Ishikawa (cell line): ENCODE data around the gene HOXA10.

Experiments used
- CEBPB ChIP-seq: IDR thresholded peaks from 2 replicates; pipeline ENCODE4 v1.6.1; 2012
- CREB1 ChIP-seq: IDR thresholded peaks from 2 replicates; pipeline ENCODE4 v1.6.1; 2012; ENCODE audit warnings: low read depth
- EGR1 ChIP-seq: IDR thresholded peaks from 2 replicates; pipeline ENCODE4 v1.6.1; 2012
- EP300 ChIP-seq: IDR thresholded peaks from 2 replicates; pipeline ENCODE4 v1.6.1; 2012; ENCODE audit warnings: borderline replicate concordance
- FOXM1 ChIP-seq: IDR thresholded peaks from 2 replicates; pipeline ENCODE4 v1.6.1; 2012; ENCODE audit warnings: low read depth, borderline replicate concordance
- NFIC ChIP-seq: IDR thresholded peaks from 2 replicates; pipeline ENCODE4 v1.6.1; 2012
- RAD21 ChIP-seq: IDR thresholded peaks from 2 replicates; pipeline ENCODE4 v1.6.1; 2012; ENCODE audit warnings: low read depth
- TAF1 ChIP-seq: IDR thresholded peaks from 2 replicates; pipeline ENCODE4 v1.6.1; 2012; ENCODE audit warnings: low read depth, mild to moderate bottlenecking
- TCF12 ChIP-seq: IDR thresholded peaks from 2 replicates; pipeline ENCODE4 v1.6.1; 2012; ENCODE audit warnings: low read depth
- TEAD4 ChIP-seq: IDR thresholded peaks from 2 replicates; pipeline ENCODE4 v1.6.1; 2012
- YY1 ChIP-seq: IDR thresholded peaks from 2 replicates; pipeline ENCODE4 v1.6.1; 2012; ENCODE audit warnings: low read depth
- ZBTB7A ChIP-seq: IDR thresholded peaks from 2 replicates; pipeline ENCODE4 v1.6.1; 2012; ENCODE audit warnings: low read depth
- TF ChIP-seq, protein P1 (sequence below): IDR thresholded peaks from 2 replicates; pipeline ENCODE4 v1.6.1; 2012
- TF ChIP-seq, protein P2 (sequence below): IDR thresholded peaks from 2 replicates; pipeline ENCODE4 v1.6.1; 2012
- TF ChIP-seq, protein P3 (sequence below): IDR thresholded peaks from 2 replicates; pipeline ENCODE4 v1.6.1; 2012; ENCODE audit warnings: low read depth, mild to moderate bottlenecking

Gene HOXA10

DNA sequence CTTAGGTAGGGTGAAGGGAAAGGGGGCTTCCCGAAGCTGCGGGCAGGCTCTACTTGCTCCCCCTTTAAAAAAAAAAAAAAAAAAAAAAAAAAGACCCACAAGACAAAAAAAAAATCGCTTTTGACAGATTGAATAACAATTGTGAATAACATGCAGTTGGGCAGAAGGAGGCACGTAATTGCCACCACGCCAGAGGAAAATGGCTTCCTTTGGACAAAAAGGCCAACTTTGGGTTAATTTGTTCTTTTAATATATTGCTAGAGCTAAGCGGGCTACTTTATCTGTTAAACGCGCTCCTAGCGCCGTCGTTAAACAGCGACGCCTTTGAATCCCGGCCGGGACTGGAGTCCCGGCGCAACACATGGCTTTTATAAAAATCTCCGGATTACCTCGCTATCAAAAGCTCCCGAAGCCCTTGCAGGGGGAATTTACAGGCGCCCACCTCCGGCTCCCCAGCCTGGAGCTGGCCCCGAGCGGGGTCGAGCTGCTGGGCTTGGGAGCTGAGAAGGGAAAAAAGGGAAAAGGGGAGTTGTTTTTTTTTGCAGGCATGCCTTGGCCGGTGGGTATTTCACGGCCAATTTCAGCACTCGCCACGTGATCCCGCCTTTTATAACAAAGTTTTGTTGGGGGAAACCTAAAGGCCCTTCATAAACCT is 9.7 kb upstream of the HOXA10 start:
- TF ChIP-seq YY1, result no peak
- TF ChIP-seq, protein P1, sequence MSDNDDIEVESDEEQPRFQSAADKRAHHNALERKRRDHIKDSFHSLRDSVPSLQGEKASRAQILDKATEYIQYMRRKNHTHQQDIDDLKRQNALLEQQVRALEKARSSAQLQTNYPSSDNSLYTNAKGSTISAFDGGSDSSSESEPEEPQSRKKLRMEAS, result peak; percentile 71
- TF ChIP-seq ZBTB7A, result no peak
- TF ChIP-seq, protein P2, sequence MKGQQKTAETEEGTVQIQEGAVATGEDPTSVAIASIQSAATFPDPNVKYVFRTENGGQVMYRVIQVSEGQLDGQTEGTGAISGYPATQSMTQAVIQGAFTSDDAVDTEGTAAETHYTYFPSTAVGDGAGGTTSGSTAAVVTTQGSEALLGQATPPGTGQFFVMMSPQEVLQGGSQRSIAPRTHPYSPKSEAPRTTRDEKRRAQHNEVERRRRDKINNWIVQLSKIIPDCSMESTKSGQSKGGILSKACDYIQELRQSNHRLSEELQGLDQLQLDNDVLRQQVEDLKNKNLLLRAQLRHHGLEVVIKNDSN, result peak; percentile 74

DNA sequence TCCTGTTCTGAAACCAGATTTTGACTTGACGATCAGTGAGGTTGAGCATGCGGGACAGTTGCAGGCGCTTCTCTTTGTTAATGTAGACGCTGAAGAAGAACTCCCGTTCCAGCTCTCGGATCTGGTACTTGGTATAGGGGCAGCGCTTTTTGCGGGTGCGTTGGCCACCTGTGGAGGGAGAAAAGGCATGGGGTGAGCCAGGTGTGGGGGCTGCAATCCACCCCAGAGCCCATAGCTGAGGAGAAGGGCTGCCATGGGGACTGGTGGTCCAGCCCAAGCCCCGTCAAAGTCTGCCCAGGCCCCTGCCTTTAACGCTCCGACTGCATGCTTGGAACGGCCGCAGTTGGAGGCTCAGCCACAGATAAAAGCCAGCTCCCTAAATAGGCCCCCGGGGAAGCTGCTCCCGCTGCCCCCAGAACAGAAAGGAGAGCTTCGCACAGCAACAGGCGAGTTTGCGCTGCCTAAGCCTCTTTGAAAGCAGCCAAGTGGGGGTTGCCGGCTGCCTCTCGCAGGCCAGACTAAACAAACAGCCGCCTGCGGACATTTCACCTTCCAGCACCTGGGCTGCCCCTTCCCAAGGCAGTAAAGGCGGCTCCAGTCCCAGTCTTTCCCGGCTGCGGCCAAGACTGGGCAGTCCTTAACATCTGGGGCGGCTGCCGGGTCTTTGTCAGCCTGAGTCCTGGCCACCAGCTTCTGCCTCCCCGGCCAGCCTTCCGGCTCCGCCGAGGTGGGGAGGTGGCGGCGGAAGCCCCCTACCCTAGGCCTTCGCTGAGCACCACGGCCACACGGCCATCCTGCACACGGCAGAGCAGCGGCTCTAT is 9.0 kb upstream of the HOXA10 start:
- no peak for TF ChIP-seq CREB1
- TF ChIP-seq FOXM1, result no peak
- TF ChIP-seq TCF12, result no peak
- no peak for TF ChIP-seq YY1
- no peak for TF ChIP-seq TEAD4
- TF ChIP-seq EP300, result no peak
- no peak for TF ChIP-seq NFIC
- TF ChIP-seq, protein P1, result no peak

DNA sequence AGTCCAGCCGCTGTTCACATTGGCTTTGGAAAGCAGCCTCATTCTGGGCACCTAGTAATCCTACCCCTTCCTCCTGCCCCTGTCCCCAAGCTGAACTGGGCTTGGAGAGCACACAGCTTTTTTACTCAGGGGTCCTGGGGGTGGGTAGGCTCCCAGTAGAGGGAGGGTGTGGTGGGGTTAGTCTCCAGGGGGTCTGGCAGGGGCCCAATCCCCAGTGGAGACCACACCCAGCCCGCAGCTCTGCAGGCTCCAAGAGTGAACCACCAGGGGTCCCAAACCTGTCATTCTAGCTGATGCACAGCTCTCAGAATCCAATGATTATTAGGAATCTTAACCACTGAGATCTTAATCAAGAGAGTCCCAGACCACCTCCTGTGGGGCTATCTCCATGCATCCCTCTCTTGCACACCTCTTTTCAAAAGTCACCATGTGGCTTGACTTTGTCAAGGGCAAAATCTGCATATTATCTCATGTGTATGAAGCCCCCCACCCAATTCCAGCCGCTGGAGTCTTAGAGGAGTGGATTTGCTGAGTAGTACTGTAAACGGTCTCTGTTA is 8.2 kb upstream of the HOXA10 start:
- TF ChIP-seq YY1 (no peak), CREB1 (no peak), EP300 (no peak), FOXM1 (no peak), TCF12 (no peak), TAF1 (no peak), EGR1 (no peak), CEBPB (no peak)
- TF ChIP-seq, protein P3, sequence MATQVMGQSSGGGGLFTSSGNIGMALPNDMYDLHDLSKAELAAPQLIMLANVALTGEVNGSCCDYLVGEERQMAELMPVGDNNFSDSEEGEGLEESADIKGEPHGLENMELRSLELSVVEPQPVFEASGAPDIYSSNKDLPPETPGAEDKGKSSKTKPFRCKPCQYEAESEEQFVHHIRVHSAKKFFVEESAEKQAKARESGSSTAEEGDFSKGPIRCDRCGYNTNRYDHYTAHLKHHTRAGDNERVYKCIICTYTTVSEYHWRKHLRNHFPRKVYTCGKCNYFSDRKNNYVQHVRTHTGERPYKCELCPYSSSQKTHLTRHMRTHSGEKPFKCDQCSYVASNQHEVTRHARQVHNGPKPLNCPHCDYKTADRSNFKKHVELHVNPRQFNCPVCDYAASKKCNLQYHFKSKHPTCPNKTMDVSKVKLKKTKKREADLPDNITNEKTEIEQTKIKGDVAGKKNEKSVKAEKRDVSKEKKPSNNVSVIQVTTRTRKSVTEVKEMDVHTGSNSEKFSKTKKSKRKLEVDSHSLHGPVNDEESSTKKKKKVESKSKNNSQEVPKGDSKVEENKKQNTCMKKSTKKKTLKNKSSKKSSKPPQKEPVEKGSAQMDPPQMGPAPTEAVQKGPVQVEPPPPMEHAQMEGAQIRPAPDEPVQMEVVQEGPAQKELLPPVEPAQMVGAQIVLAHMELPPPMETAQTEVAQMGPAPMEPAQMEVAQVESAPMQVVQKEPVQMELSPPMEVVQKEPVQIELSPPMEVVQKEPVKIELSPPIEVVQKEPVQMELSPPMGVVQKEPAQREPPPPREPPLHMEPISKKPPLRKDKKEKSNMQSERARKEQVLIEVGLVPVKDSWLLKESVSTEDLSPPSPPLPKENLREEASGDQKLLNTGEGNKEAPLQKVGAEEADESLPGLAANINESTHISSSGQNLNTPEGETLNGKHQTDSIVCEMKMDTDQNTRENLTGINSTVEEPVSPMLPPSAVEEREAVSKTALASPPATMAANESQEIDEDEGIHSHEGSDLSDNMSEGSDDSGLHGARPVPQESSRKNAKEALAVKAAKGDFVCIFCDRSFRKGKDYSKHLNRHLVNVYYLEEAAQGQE, result no peak
- TF ChIP-seq, protein P1, result no peak
- TF ChIP-seq, protein P2, result no peak

DNA sequence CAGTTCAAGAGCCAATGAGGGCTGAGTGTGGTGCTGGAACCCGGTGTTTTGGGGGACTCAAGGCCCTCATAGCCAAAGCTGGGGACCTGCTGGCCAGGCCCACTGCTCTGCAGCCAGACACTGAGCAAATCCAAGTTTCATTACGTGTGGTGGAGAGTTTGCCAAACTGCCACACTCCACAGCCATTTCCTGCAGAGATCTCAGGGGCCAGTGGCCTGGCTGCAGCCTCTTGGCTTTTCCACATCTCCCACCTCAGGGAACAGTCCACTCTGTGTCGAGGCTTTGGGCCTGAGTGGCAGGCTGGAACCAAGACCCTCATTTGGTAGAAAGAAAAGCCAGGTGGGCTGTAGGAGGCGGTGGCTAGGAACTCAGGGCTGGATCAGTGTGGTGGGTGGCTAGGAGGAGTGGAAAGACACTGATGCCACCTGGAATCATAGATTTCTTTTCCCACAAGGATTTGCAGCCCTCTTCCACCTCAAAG is 7.7 kb upstream of the HOXA10 start:
- TF ChIP-seq NFIC (no peak), EP300 (no peak), YY1 (no peak), TAF1 (no peak), CEBPB (no peak), ZBTB7A (no peak), TCF12 (no peak), RAD21 (no peak), CREB1 (no peak), FOXM1 (no peak), TEAD4 (no peak), EGR1 (no peak)
- TF ChIP-seq, protein P1, result no peak
- TF ChIP-seq, protein P2, result no peak
- TF ChIP-seq, protein P3, result no peak
